ENCODE measurements around the gene EIF4E2. TPM values are rescaled to one million over a fixed set of nuclear protein-coding genes. Genes with fewer than 3 reads are reported as not detected.

Gene EIF4E2
- polyA plus RNA-seq, 4 donors: 67.9 to 103 (median 88.4) TPM

DNA sequence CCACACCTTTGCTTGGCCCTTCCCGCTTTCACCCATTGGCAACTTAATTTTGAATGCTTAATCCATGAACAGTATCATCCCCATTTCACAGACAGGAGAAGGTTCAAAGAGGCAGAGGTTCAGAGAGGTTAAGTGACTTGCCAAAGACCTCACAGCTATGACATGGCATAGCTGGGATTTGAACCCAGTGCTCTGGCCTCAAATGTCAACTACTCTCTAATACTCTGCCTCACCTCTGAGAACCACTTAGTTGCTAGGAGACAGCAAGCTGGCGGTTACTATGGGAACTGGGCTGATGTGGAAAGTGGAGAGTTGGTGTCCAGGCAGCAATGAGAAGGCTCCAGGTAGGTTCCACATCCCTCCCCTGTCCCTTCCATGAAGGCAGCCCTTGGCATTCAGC, 46.1 kb upstream of the EIF4E2 start:
- no peak overlapping the region for H3K4me3 ChIP-seq (ENCODE audit: low read depth in 1 of 3, low read length in 3 of 3)
- H3K27ac ChIP-seq (ENCODE audit: low read depth in 1 of 3, low read length in 2 of 3): no peak overlapping the region
- no peak for DNase-seq
- H3K9me3 ChIP-seq (ENCODE audit: control insufficient read depth in 2 of 2, insufficient read depth in 1 of 2, low read depth in 1 of 2, low read length in 1 of 2): no peaks in the 10 kb centered on the region
- peaks cover 0 to 61% (median 20%) of the 10 kb centered on the region in 3 donors for H3K27me3 ChIP-seq (ENCODE audit: control insufficient read depth in 3 of 3, insufficient read depth in 3 of 3, low read length in 3 of 3)
- no peaks in the 10 kb centered on the region for H3K36me3 ChIP-seq (ENCODE audit: control insufficient read depth in 3 of 3, insufficient read depth in 2 of 3, low read depth in 1 of 3, low read length in 3 of 3)
- WGBS, 3 donors: 66 to 84% (median 75%) methylated on average over 2 of the region's 2 CpGs
- FAIRE-seq: no peak
- peaks cover 0 to 22% (median 0%) of the 10 kb centered on the region in 3 donors for H3K4me1 ChIP-seq (ENCODE audit: control insufficient read depth in 3 of 3, insufficient read depth in 2 of 3, low read depth in 1 of 3, low read length in 2 of 3)

DNA sequence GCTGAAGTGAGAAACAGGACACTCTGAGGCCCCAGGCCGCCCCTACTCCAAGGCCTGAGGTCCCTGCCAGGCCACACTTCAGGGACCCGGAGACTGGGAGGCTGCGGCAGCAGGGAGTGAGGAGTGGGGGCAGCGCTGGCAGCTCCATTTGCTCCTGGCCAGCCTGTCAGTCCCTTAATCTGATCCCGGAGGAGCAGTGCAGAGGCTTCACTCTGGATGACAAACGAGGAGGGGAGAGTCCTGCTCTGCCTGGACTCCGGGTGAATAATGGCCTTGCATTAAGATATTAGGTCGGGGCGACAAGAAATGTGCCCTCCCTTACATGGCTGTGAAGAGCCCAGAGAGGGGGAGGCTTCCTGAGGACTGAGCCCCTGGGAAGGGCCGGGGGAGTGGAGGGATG, 44.6 kb upstream of the EIF4E2 start:
- no peak overlapping the region for H3K27ac ChIP-seq (ENCODE audit: low read depth in 1 of 3, low read length in 2 of 3)
- 43 to 65% (median 53%) methylated on average over 10 of the region's 10 CpGs for WGBS, 3 donors
- H3K27me3 ChIP-seq (ENCODE audit: control insufficient read depth in 3 of 3, insufficient read depth in 3 of 3, low read length in 3 of 3): peaks cover 0 to 57% (median 17%) of the 10 kb centered on the region in 3 donors
- no peaks in the 10 kb centered on the region for H3K9me3 ChIP-seq (ENCODE audit: control insufficient read depth in 2 of 2, insufficient read depth in 1 of 2, low read depth in 1 of 2, low read length in 1 of 2)
- FAIRE-seq: no peak
- H3K4me3 ChIP-seq (ENCODE audit: low read depth in 1 of 3, low read length in 3 of 3): no peak overlapping the region
- H3K36me3 ChIP-seq (ENCODE audit: control insufficient read depth in 3 of 3, insufficient read depth in 2 of 3, low read depth in 1 of 3, low read length in 3 of 3): no peaks in the 10 kb centered on the region
- H3K4me1 ChIP-seq (ENCODE audit: control insufficient read depth in 3 of 3, insufficient read depth in 2 of 3, low read depth in 1 of 3, low read length in 2 of 3): peaks cover 0 to 22% (median 0%) of the 10 kb centered on the region in 3 donors
- DNase-seq: no peak

- no peak overlapping the region for H3K27ac ChIP-seq (ENCODE audit: low read depth in 1 of 3, low read length in 2 of 3)
- no peak overlapping the region for H3K4me3 ChIP-seq (ENCODE audit: low read depth in 1 of 3, low read length in 3 of 3)
- peaks cover 0 to 16% (median 0%) of the 10 kb centered on the region in 3 donors for H3K4me1 ChIP-seq (ENCODE audit: control insufficient read depth in 3 of 3, insufficient read depth in 2 of 3, low read depth in 1 of 3, low read length in 2 of 3)
- peaks cover 0 to 55% (median 16%) of the 10 kb centered on the region in 3 donors for H3K27me3 ChIP-seq (ENCODE audit: control insufficient read depth in 3 of 3, insufficient read depth in 3 of 3, low read length in 3 of 3)
- FAIRE-seq (no peak), DNase-seq (no peak)
- no peaks in the 10 kb centered on the region for H3K9me3 ChIP-seq (ENCODE audit: control insufficient read depth in 2 of 2, insufficient read depth in 1 of 2, low read depth in 1 of 2, low read length in 1 of 2)
- H3K36me3 ChIP-seq (ENCODE audit: control insufficient read depth in 3 of 3, insufficient read depth in 2 of 3, low read depth in 1 of 3, low read length in 3 of 3): no peaks in the 10 kb centered on the region
- 66 to 68% (median 66%) methylated on average over 4 of the region's 4 CpGs for WGBS, 3 donors
Measured at GRCh38 chr2:232506709-232507108, 43.8 kb upstream of the EIF4E2 start.

GRCh38 chr2:232508251-232508650, 42.2 kb upstream of the EIF4E2 start:
- H3K27me3 ChIP-seq (ENCODE audit: control insufficient read depth in 3 of 3, insufficient read depth in 3 of 3, low read length in 3 of 3): peaks cover 0 to 43% (median 16%) of the 10 kb centered on the region in 3 donors
- FAIRE-seq (no peak), DNase-seq (no peak)
- H3K4me3 ChIP-seq (ENCODE audit: low read depth in 1 of 3, low read length in 3 of 3): no peak overlapping the region
- no peak overlapping the region for H3K27ac ChIP-seq (ENCODE audit: low read depth in 1 of 3, low read length in 2 of 3)
- H3K4me1 ChIP-seq (ENCODE audit: control insufficient read depth in 3 of 3, insufficient read depth in 2 of 3, low read depth in 1 of 3, low read length in 2 of 3): peaks cover 0 to 9% (median 0%) of the 10 kb centered on the region in 3 donors
- H3K9me3 ChIP-seq (ENCODE audit: control insufficient read depth in 2 of 2, insufficient read depth in 1 of 2, low read depth in 1 of 2, low read length in 1 of 2): no peaks in the 10 kb centered on the region
- 65 to 79% (median 71%) methylated on average over 7 of the region's 7 CpGs for WGBS, 3 donors
- H3K36me3 ChIP-seq (ENCODE audit: control insufficient read depth in 3 of 3, insufficient read depth in 2 of 3, low read depth in 1 of 3, low read length in 3 of 3): no peaks in the 10 kb centered on the region

DNA sequence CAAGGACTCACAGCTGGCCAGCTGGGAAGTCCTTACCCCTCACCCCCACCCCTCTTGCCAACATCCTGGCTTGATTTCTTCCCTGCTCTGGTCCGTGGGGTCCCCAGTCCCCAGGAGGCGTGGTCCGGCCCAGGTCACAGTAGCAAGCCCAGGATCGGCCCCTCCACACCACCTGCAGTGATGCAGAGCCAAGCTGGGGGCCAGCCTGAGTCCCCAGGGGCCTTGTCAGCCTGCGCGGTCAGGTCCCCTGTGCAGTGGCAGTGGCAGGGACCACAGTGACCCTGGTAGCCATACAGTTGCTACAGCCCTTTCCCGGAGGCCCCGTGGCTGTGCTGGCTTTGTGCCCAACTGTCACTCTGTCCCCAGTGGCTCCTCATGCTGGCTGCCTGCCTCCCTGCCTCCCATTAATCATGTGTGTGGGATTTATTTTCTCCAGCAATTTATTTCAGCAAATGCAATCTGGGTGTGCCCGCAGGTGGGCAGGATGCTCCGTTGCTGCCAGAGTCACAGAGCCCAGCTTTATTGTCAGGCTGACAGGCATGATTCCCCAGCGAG, 39.1 kb upstream of the EIF4E2 start:
- Histone ChIP-seq H3K9me3 (ENCODE audit: control insufficient read depth in 2 of 2, insufficient read depth in 1 of 2, low read depth in 1 of 2, low read length in 1 of 2) (no peaks in the 10 kb centered on the region), H3K4me1 (ENCODE audit: control insufficient read depth in 3 of 3, insufficient read depth in 2 of 3, low read depth in 1 of 3, low read length in 2 of 3) (peaks cover 0 to 25% (median 0%) of the 10 kb centered on the region in 3 donors), H3K36me3 (ENCODE audit: control insufficient read depth in 3 of 3, insufficient read depth in 2 of 3, low read depth in 1 of 3, low read length in 3 of 3) (no peaks in the 10 kb centered on the region), H3K27me3 (ENCODE audit: control insufficient read depth in 3 of 3, insufficient read depth in 3 of 3, low read length in 3 of 3) (peaks cover 0 to 13% (median 0%) of the 10 kb centered on the region in 3 donors), H3K27ac (ENCODE audit: low read depth in 1 of 3, low read length in 2 of 3) (no peak overlapping the region), H3K4me3 (ENCODE audit: low read depth in 1 of 3, low read length in 3 of 3) (no peak overlapping the region)
- DNase-seq: no peak
- no peak for FAIRE-seq
- 52 to 61% (median 54%) methylated on average over 11 of the region's 11 CpGs for WGBS, 3 donors

DNA sequence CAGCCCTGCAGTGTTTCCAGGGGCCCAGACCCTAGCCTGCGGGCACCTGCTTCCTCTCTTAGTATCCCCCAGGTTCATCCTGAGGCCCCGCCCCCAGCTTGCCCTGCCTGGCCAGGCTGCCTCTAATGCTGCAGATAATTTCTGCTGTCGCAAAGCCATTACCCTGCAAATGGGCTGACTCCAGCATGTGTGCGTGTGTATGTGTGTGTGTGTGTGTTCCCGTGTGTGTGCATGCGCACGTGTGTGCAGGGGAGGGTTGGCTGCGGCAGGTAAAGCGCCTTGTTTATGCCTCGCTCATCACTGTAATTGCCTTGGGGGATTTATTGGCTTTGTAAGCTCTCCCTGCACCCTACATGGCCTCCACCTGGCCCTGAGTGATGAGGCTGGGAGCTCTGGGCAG, 37.9 kb upstream of the EIF4E2 start:
- WGBS, 3 donors: 74 to 78% (median 75%) methylated on average over 10 of the region's 10 CpGs
- FAIRE-seq (no peak), DNase-seq (peak in 1 of 2 donors; percentile 75)
- Histone ChIP-seq H3K4me1 (ENCODE audit: control insufficient read depth in 3 of 3, insufficient read depth in 2 of 3, low read depth in 1 of 3, low read length in 2 of 3) (peaks cover 0 to 32% (median 0%) of the 10 kb centered on the region in 3 donors), H3K27ac (ENCODE audit: low read depth in 1 of 3, low read length in 2 of 3) (no peak overlapping the region), H3K27me3 (ENCODE audit: control insufficient read depth in 3 of 3, insufficient read depth in 3 of 3, low read length in 3 of 3) (peaks cover 0 to 4% (median 0%) of the 10 kb centered on the region in 3 donors), H3K36me3 (ENCODE audit: control insufficient read depth in 3 of 3, insufficient read depth in 2 of 3, low read depth in 1 of 3, low read length in 3 of 3) (no peaks in the 10 kb centered on the region), H3K4me3 (ENCODE audit: low read depth in 1 of 3, low read length in 3 of 3) (no peak overlapping the region), H3K9me3 (ENCODE audit: control insufficient read depth in 2 of 2, insufficient read depth in 1 of 2, low read depth in 1 of 2, low read length in 1 of 2) (no peaks in the 10 kb centered on the region)

- Histone ChIP-seq H3K4me3 (ENCODE audit: low read depth in 1 of 3, low read length in 3 of 3) (no peak overlapping the region), H3K4me1 (ENCODE audit: control insufficient read depth in 3 of 3, insufficient read depth in 2 of 3, low read depth in 1 of 3, low read length in 2 of 3) (peaks cover 0 to 37% (median 0%) of the 10 kb centered on the region in 3 donors), H3K27ac (ENCODE audit: low read depth in 1 of 3, low read length in 2 of 3) (no peak overlapping the region), H3K9me3 (ENCODE audit: control insufficient read depth in 2 of 2, insufficient read depth in 1 of 2, low read depth in 1 of 2, low read length in 1 of 2) (no peaks in the 10 kb centered on the region), H3K36me3 (ENCODE audit: control insufficient read depth in 3 of 3, insufficient read depth in 2 of 3, low read depth in 1 of 3, low read length in 3 of 3) (no peaks in the 10 kb centered on the region), H3K27me3 (ENCODE audit: control insufficient read depth in 3 of 3, insufficient read depth in 3 of 3, low read length in 3 of 3) (no peaks in the 10 kb centered on the region)
- 60 to 77% (median 67%) methylated on average over 5 of the region's 5 CpGs for WGBS, 3 donors
- DNase-seq: peak; percentile 32 to 35
- no peak for FAIRE-seq
Measured at GRCh38 chr2:232513353-232513752, 37.1 kb upstream of the EIF4E2 start.

- Histone ChIP-seq H3K4me3 (ENCODE audit: low read depth in 1 of 3, low read length in 3 of 3) (no peak overlapping the region), H3K27me3 (ENCODE audit: control insufficient read depth in 3 of 3, insufficient read depth in 3 of 3, low read length in 3 of 3) (peaks cover 0 to 14% (median 6%) of the 10 kb centered on the region in 3 donors), H3K27ac (ENCODE audit: low read depth in 1 of 3, low read length in 2 of 3) (peak overlapping the region in 1 of 3 donors; percentile 72), H3K36me3 (ENCODE audit: control insufficient read depth in 3 of 3, insufficient read depth in 2 of 3, low read depth in 1 of 3, low read length in 3 of 3) (no peaks in the 10 kb centered on the region), H3K4me1 (ENCODE audit: control insufficient read depth in 3 of 3, insufficient read depth in 2 of 3, low read depth in 1 of 3, low read length in 2 of 3) (peaks cover 0 to 37% (median 0%) of the 10 kb centered on the region in 3 donors), H3K9me3 (ENCODE audit: control insufficient read depth in 2 of 2, insufficient read depth in 1 of 2, low read depth in 1 of 2, low read length in 1 of 2) (no peaks in the 10 kb centered on the region)
- peak in 1 of 2 donors; percentile 86 for DNase-seq
- WGBS, 3 donors: 83 to 90% (median 83%) methylated on average over 7 of the region's 7 CpGs
- FAIRE-seq: no peak
Measured at GRCh38 chr2:232515639-232516038, 34.9 kb upstream of the EIF4E2 start.

DNA sequence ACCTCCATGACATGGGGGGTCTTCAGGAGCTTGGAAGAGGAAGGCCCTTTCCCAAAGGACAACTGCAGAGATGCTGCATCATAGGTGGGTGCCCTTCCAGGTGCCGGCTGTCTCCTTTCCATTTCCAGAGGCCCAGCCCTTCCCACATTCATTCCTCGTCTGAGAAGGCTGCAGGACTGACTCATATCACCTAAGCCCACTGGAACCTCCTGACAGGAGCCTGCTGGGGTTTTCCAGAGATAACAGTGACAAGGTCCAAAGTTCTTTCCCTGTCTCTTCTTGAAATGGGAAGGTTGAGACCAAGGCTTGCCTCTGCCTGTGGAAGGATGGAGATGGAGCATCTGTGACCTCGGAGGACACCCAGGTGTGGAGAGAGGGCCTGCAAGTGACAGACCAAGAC, 33.9 kb upstream of the EIF4E2 start:
- no peaks in the 10 kb centered on the region for H3K9me3 ChIP-seq (ENCODE audit: control insufficient read depth in 2 of 2, insufficient read depth in 1 of 2, low read depth in 1 of 2, low read length in 1 of 2)
- peaks cover 0 to 22% (median 6%) of the 10 kb centered on the region in 3 donors for H3K27me3 ChIP-seq (ENCODE audit: control insufficient read depth in 3 of 3, insufficient read depth in 3 of 3, low read length in 3 of 3)
- no peaks in the 10 kb centered on the region for H3K36me3 ChIP-seq (ENCODE audit: control insufficient read depth in 3 of 3, insufficient read depth in 2 of 3, low read depth in 1 of 3, low read length in 3 of 3)
- DNase-seq (peak; percentile 52 to 88), FAIRE-seq (no peak)
- peaks cover 0 to 37% (median 0%) of the 10 kb centered on the region in 3 donors for H3K4me1 ChIP-seq (ENCODE audit: control insufficient read depth in 3 of 3, insufficient read depth in 2 of 3, low read depth in 1 of 3, low read length in 2 of 3)
- peak overlapping the region in 1 of 3 donors; percentile 72 for H3K27ac ChIP-seq (ENCODE audit: low read depth in 1 of 3, low read length in 2 of 3)
- no peak overlapping the region for H3K4me3 ChIP-seq (ENCODE audit: low read depth in 1 of 3, low read length in 3 of 3)
- WGBS, 3 donors: 24 to 65% (median 40%) methylated on average over 3 of the region's 3 CpGs

Measured in small intestine (tissue), 7 donors.